HEK293T (cell line): ENCODE results near the gene IL31.
A peak's percentile ranks its signal among the peaks of the same experiment; 100 is the strongest.

Experiments
- FOXA1 ChIP-seq: fragments of 450-650 bp; IDR thresholded peaks from 2 replicates; pipeline ENCODE4 v1.6.1; 2016; ENCODE audit warnings: mild to moderate bottlenecking
- L3MBTL2 ChIP-seq: fragments of 450-650 bp; conservative IDR thresholded peaks from 2 replicates; pipeline ENCODE4 v1.6.1; 2016; ENCODE audit warnings: mild to moderate bottlenecking
- PKNOX1 ChIP-seq: fragments of 450-650 bp; IDR thresholded peaks from 2 replicates; pipeline ENCODE4 v1.6.1; 2016

GRCh38 chr12:122155705-122156104, 18.3 kb downstream of the IL31 start:
- TF ChIP-seq PKNOX1 (peak; percentile 73; the same call in 1 of the 2 replicates), FOXA1 (no peak), L3MBTL2 (no peak)
